T-cell (primary cell): ENCODE results near the gene NOXO1. TPM values are rescaled to one million over a fixed set of nuclear protein-coding genes. Genes with fewer than 3 reads are reported as not detected.

ENCODE experiments used
- ATAC-seq, 4 experiments: fragments of 200-7000 bp in 3 of 4; fragments of 150-1000 bp in 1 of 4; cut with Tn5 transposase; replicated peaks in 1 of 4; 1 replicate in 3 of 4; 2 replicates in 1 of 4; pipeline ENCODE4 v1.10.0; 2021; ENCODE audit warnings: moderate library complexity in 3 of 4, mild to moderate bottlenecking in 2 of 4, moderate number of reproducible peaks in 1 of 4
- CTCF ChIA-PET, 2 donors: fragments of 300-600 bp; sonication (Branson Sonifier 250); formaldehyde crosslinking; loops; one replicate each; lab custom pipeline; 2022; ENCODE audit warnings: antibody characterized with exemption in 2 of 2; lab: Charles Lee
- POLR2A ChIA-PET, 2 donors: fragments of 300-600 bp; sonication (Branson Sonifier 250); formaldehyde crosslinking; loops; one replicate each; lab custom pipeline; 2022; ENCODE audit warnings: antibody characterized with exemption in 2 of 2; lab: Charles Lee
- DNase-seq, 35 experiments: peaks; one replicate each; pipeline versions ENCODE4 v3.0.0 to v3.0.0-alpha.2; 2013 to 2023
- H3K27ac ChIP-seq: one replicate; pipeline ENCODE4 v1.5.1; 2013; ENCODE audit warnings: low read length
- H3K27me3 ChIP-seq, 2 experiments: replicated peaks in 1 of 2; 1 replicate in 1 of 2; 2 replicates in 1 of 2; pipeline versions ENCODE4 v1.6.1 to v1.7.0; 2013; ENCODE audit warnings: low read length in 1 of 2, mixed read lengths in 1 of 2; ENCODE audit not compliant: control insufficient read depth in 2 of 2, insufficient read depth in 2 of 2; ENCODE audit errors: extremely low read depth in 1 of 2
- H3K36me3 ChIP-seq, 2 donors: 1 replicate in 1 of 2; 2 replicates in 1 of 2; pipeline versions ENCODE4 v1.6.1 to v1.7.0; 2013; ENCODE audit warnings: low read length in 1 of 2; ENCODE audit not compliant: control insufficient read depth in 2 of 2, insufficient read depth in 1 of 2; ENCODE audit errors: extremely low read depth in 1 of 2
- H3K4me1 ChIP-seq, 2 experiments: 1 replicate in 1 of 2; 2 replicates in 1 of 2; pipeline versions ENCODE4 v1.6.1 to v1.7.0; 2013; ENCODE audit warnings: low read length in 2 of 2, mixed read lengths in 1 of 2; ENCODE audit not compliant: insufficient read depth in 2 of 2, control insufficient read depth in 1 of 2; ENCODE audit errors: extremely low read depth in 1 of 2
- H3K4me3 ChIP-seq, 2 donors: 1 replicate in 1 of 2; 2 replicates in 1 of 2; pipeline versions ENCODE4 v1.5.1 to v1.7.0; 2013; ENCODE audit warnings: mild to moderate bottlenecking in 2 of 2, low read length in 1 of 2, moderate library complexity in 1 of 2; ENCODE audit not compliant: control insufficient read depth in 1 of 2; ENCODE audit errors: extremely low read depth in 1 of 2
- H3K9me3 ChIP-seq: 2 replicates; pipeline ENCODE4 v1.7.0; 2013
- H3K27ac Mint-ChIP-seq, 2 donors: one replicate each; pipeline ENCODE4 v1.8.0; 2020 to 2021; ENCODE audit warnings: mild to moderate bottlenecking in 2 of 2, mixed read lengths in 2 of 2
- H3K27me3 Mint-ChIP-seq, 2 donors: one replicate each; pipeline ENCODE4 v1.8.0; 2021 to 2022; ENCODE audit warnings: mixed read lengths in 2 of 2
- H3K36me3 Mint-ChIP-seq: one replicate; pipeline ENCODE4 v1.8.0; 2021; ENCODE audit warnings: mixed read lengths
- H3K4me1 Mint-ChIP-seq, 3 donors: one replicate each; pipeline ENCODE4 v1.8.0; 2020 to 2022; ENCODE audit warnings: mixed read lengths in 3 of 3, mild to moderate bottlenecking in 1 of 3
- H3K4me3 Mint-ChIP-seq, 3 donors: one replicate each; pipeline ENCODE4 v1.8.0; 2020 to 2022; ENCODE audit warnings: mild to moderate bottlenecking in 3 of 3, mixed read lengths in 3 of 3, moderate library complexity in 3 of 3
- H3K9me3 Mint-ChIP-seq, 3 donors: one replicate each; pipeline ENCODE4 v1.8.0; 2020 to 2022; ENCODE audit warnings: mixed read lengths in 3 of 3
- WGBS: methylation state at CpG from one replicate; pipeline ENCODE4 v1.1.5; 2013; ENCODE audit warnings: missing lambda C conversion rate; ENCODE audit not compliant: insufficient coverage; 5-methylcytosine and 5-hydroxymethylcytosine counted together
- total RNA-seq, 35 experiments: library from RNA in 6 of 35; stranded (reverse) in 6 of 35; fragments of 120-200 nt in 1 of 35; gene quantifications; one replicate each; pipeline versions ENCODE4 v1.2.1 to v1.2.4 and lab custom pipeline; 2013 to 2026

Gene NOXO1
- total RNA-seq, 5 donors from 2014 or later (not counting 1 experiment from before 2014, with no cell fraction given): 0.78 to 2.2 (median 1.3) TPM; not detected in 1

GRCh38 chr16:1984347-1985225, 3.3 kb upstream of the NOXO1 start:
- H3K4me1 Mint-ChIP-seq: peaks cover 17 to 29% (median 24%) of the 10 kb centered on the region in 3 donors
- ATAC-seq: peak; percentile 41 to 49 (median 45)
- H3K27ac Mint-ChIP-seq: peak overlapping the region; percentile 23 to 55
- peaks cover 3 to 7% of the 10 kb centered on the region in 2 donors for H3K36me3 ChIP-seq
- peaks cover 5 to 42% of the 10 kb centered on the region in 2 donors for H3K27me3 Mint-ChIP-seq
- H3K4me3 Mint-ChIP-seq: peak overlapping the region; percentile 71 to 82 (median 76)
- H3K36me3 Mint-ChIP-seq: peaks cover 5% of the 10 kb centered on the region
- peaks cover 3 to 54% of the 10 kb centered on the region in 2 experiments for H3K27me3 ChIP-seq
- WGBS: 14% methylated on average over 50 of the region's 58 CpGs
- DNase-seq: no peak
- H3K9me3 Mint-ChIP-seq: no peaks in the 10 kb centered on the region
- H3K27ac ChIP-seq: peak overlapping the region; percentile 55
- CTCF ChIA-PET: no interaction called here
- peaks cover 0 to 43% of the 10 kb centered on the region in 2 experiments for H3K4me1 ChIP-seq
- POLR2A ChIA-PET: interaction anchor here in 1 of 2 donors (0.7 kb wide), 1 partner anchor 171 kb away, joined by 3 read pairs; no protein-coding TSS in a partner anchor
- H3K4me3 ChIP-seq: peak overlapping the region; percentile 59 to 72
- H3K9me3 ChIP-seq: no peaks in the 10 kb centered on the region

- Mint-ChIP-seq H3K27ac (peak within 1 kb of the TSS; percentile 28 to 55), H3K9me3 (no peaks in the 10 kb centered on the region), H3K4me3 (peak within 1 kb of the TSS; percentile 71 to 83 (median 82)), H3K4me1 (peaks cover 12 to 24% (median 17%) of the 10 kb centered on the region in 3 donors), H3K36me3 (peaks cover 5% of the 10 kb centered on the region), H3K27me3 (peaks cover 3 to 35% of the 10 kb centered on the region in 2 donors)
- POLR2A ChIA-PET: no interaction called here
- WGBS: under 1% methylated on average over 109 of the region's 109 CpGs
- Histone ChIP-seq H3K27ac (peak within 1 kb of the TSS; percentile 55), H3K4me3 (peak within 1 kb of the TSS; percentile 59 to 72), H3K9me3 (no peaks in the 10 kb centered on the region), H3K27me3 (peaks cover 2 to 50% of the 10 kb centered on the region in 2 experiments), H3K4me1 (peaks cover 0 to 41% of the 10 kb centered on the region in 2 experiments), H3K36me3 (peaks cover 3 to 7% of the 10 kb centered on the region in 2 donors)
- peak; percentile 63 to 76 (median 74) for ATAC-seq
- CTCF ChIA-PET: no interaction called here
- peak in 15 of 35 experiments; percentile 28 to 74 (median 50) for DNase-seq
These were observed 2.5 kb upstream of the NOXO1 start, which contains the start of gene GFER for GRCh38 chr16:1983544-1984346. Gene GFER, plus strand, starts transcription at chr16:1984193. Its CDS starts 26 bp downstream, at chr16:1984219.

GRCh38 chr16:1982991-1983543, 1.8 kb upstream of the NOXO1 start:
- H3K27me3 Mint-ChIP-seq: peaks cover 0 to 30% of the 10 kb centered on the region in 2 donors
- Histone ChIP-seq H3K27ac (no peak overlapping the region), H3K27me3 (peaks cover 0 to 51% of the 10 kb centered on the region in 2 experiments), H3K36me3 (peaks cover 7 to 8% of the 10 kb centered on the region in 2 donors), H3K4me1 (peaks cover 0 to 41% of the 10 kb centered on the region in 2 experiments), H3K9me3 (no peaks in the 10 kb centered on the region), H3K4me3 (peak overlapping the region; percentile 59 to 72)
- H3K4me1 Mint-ChIP-seq: peaks cover 10 to 20% (median 15%) of the 10 kb centered on the region in 3 donors
- ChIA-PET CTCF (no interaction called here), POLR2A (no interaction called here)
- H3K27ac Mint-ChIP-seq: peak overlapping the region in 1 of 2 donors; percentile 28
- no peaks in the 10 kb centered on the region for H3K9me3 Mint-ChIP-seq
- H3K36me3 Mint-ChIP-seq: peaks cover 5% of the 10 kb centered on the region
- peak overlapping the region; percentile 68 to 83 (median 82) for H3K4me3 Mint-ChIP-seq
- no peak for ATAC-seq
- WGBS: 20% methylated on average over 17 of the region's 19 CpGs
- no peak for DNase-seq

- H3K27ac Mint-ChIP-seq: no peak overlapping the region
- Histone ChIP-seq H3K36me3 (peaks cover 8 to 16% of the 10 kb centered on the region in 2 donors), H3K27me3 (peaks cover 0 to 57% of the 10 kb centered on the region in 2 experiments), H3K4me3 (no peak overlapping the region), H3K27ac (no peak overlapping the region), H3K4me1 (peaks cover 0 to 41% of the 10 kb centered on the region in 2 experiments), H3K9me3 (no peaks in the 10 kb centered on the region)
- H3K4me3 Mint-ChIP-seq: peak overlapping the region in 2 of 3 donors; percentile 82 to 83
- ChIA-PET CTCF (no interaction called here), POLR2A (no interaction called here)
- H3K27me3 Mint-ChIP-seq: peaks cover 0 to 28% of the 10 kb centered on the region in 2 donors
- peaks cover 10% of the 10 kb centered on the region for H3K36me3 Mint-ChIP-seq
- no peak for ATAC-seq
- WGBS: 59% methylated on average over 4 of the region's 5 CpGs
- H3K4me1 Mint-ChIP-seq: peaks cover 10 to 20% (median 15%) of the 10 kb centered on the region in 3 donors
- DNase-seq: no peak
- no peaks in the 10 kb centered on the region for H3K9me3 Mint-ChIP-seq
These were observed 754 bp upstream of the NOXO1 start for GRCh38 chr16:1982013-1982433.

GRCh38 chr16:1980770-1981087, 540 bp downstream of the NOXO1 start:
- peaks cover 10 to 19% (median 15%) of the 10 kb centered on the region in 3 donors for H3K4me1 Mint-ChIP-seq

More at GRCh38 chr16:1980770-1981087, 540 bp downstream of the NOXO1 start:
- Histone ChIP-seq H3K9me3 (no peaks in the 10 kb centered on the region), H3K27ac (no peak overlapping the region), H3K36me3 (peaks cover 12 to 22% of the 10 kb centered on the region in 2 donors), H3K4me1 (peaks cover 0 to 41% of the 10 kb centered on the region in 2 experiments), H3K27me3 (peaks cover 0 to 70% of the 10 kb centered on the region in 2 experiments), H3K4me3 (no peak overlapping the region)
- WGBS: 25% methylated on average over 12 of the region's 16 CpGs
- Mint-ChIP-seq H3K4me3 (no peak overlapping the region), H3K27me3 (peaks cover 0 to 32% of the 10 kb centered on the region in 2 donors), H3K36me3 (peaks cover 11% of the 10 kb centered on the region), H3K27ac (no peak overlapping the region), H3K9me3 (no peaks in the 10 kb centered on the region)
- DNase-seq: no peak
- CTCF ChIA-PET: no interaction called here
- POLR2A ChIA-PET: no interaction called here
- no peak for ATAC-seq
